HG03060 (cell line): ENCODE measurements around the gene SGCD.

Experiments used
- ATAC-seq: cut with Tn5 transposase; IDR thresholded peaks from one replicate; pipeline ENCODE4 v1.9.1; 2021; ENCODE audit warnings: low read depth, moderate number of reproducible peaks; ENCODE audit not compliant: unreplicated experiment

The SGCD gene

GRCh38 chr5:156680831-156681230 lies 353.9 kb downstream of the SGCD start:
- ATAC-seq, result no peak

- ATAC-seq, result no peak
Measured at GRCh38 chr5:156681265-156681664, 354.3 kb downstream of the SGCD start.

DNA sequence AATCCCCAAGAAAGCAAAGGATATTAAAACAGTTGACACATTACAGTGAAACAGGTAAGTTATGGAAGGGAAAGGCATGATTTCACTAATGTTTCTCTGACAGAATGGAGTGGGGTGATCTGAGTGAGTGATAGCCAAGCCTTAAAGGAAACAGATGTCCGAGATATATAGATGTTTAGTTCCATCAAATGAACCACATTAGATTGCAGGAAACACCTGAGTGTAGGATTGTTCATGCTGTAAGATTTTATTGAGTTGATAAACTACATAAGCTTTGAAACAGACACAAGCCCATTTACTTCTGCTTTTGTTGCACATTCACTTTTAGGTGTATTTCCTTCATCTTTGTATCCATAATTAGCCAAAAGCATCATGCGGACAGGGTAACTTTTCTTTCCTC lies 356.0 kb downstream of the SGCD start:
- ATAC-seq, result no peak

GRCh38 chr5:156683509-156683908 lies 356.5 kb downstream of the SGCD start:
- no peak for ATAC-seq

DNA sequence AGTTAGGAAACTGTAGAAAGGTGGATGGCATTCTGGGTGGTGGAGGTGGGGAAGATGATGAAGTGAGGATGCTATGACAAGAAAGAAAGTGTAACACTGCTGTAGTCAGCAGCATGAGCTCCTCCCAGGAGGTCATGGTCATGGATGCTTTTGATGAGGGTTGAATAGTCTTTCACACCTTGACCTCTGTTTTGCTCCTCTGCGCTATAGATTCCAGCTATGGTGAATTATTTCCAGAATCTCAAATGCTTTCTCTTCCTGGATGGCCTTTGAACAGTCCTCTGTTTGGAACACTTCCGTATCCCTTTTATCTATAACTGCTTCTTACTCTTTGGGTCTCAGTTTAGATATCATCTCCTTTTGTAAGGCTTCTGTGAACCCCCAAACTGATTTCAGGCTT lies 357.3 kb downstream of the SGCD start:
- no peak for ATAC-seq

DNA sequence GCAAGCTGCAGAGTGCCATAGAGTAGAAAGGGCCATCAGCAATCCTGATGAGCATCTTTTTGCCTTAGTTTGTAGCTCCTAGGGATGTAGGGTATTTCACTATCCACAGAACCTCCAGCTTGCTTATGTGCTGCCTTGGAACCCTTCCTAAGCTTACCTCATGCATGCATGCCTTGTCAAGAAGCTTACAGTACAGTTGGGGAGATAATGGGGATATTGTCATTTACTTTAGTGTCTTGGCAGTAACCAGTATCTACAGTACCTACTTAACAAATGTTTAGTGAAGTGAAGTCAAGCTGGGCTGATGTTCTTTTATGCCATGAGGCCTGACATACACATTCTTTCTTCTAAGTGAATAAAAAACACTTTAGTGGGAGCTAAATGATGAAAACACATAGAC lies 358.5 kb downstream of the SGCD start:
- ATAC-seq, result no peak

DNA sequence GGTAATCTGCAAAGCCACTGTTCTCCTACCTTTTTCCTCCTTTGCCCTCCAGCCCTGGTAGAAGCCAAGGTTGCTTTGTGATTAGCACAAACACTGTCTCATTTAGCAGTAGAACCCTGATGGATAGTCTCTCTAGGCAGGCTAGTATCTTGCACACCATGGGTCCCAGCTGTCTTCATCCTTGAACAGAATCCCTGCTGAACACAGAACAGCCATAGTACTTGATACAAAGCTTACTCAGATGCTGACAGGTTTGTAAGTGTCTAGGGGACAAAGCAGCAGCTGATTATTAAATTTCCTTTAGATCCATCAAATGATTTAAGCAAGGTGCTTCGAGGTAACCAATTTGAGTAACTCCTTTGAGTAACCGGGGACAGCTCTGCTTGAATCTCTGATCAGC lies 359.4 kb downstream of the SGCD start:
- no peak for ATAC-seq

DNA sequence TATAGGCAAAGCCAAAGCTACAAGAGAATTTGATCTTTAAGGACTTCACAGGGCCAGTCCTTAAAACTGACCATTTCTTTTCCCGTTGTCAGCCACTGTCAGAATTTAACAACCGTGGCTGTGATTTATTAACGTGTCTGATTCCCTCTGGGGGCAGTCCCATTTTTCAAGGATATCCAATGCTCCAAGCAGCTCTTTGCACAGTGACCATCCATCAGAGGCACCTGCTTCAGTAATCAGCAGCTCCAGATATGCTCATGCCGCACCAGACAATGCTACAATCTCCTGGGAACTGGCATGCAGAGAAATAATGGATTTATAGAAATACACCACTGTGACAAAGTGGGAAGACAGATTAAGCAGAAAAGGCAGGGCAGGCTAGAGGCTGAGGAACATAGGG lies 359.8 kb downstream of the SGCD start:
- no peak for ATAC-seq

DNA sequence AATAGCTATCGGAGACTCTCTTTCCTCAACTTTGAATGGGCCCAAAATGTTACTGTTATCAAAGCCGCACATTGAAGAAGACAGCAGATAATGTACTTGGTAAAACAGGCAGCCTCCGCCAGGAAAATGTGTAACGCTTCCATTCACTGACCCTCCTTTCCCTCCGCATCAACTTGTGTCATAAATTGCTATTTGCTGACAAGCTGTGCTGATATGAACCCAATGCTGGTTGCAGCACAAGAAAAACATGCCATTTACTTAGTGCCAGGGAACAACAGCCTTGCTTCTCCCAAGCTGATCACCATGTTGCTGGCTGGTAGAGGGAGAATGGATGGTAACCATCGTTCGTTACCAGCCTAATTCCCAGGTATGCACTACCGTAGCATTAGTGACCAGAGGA lies 360.6 kb downstream of the SGCD start:
- ATAC-seq, result no peak

GRCh38 chr5:156691572-156691971 lies 364.6 kb downstream of the SGCD start:
- no peak for ATAC-seq

DNA sequence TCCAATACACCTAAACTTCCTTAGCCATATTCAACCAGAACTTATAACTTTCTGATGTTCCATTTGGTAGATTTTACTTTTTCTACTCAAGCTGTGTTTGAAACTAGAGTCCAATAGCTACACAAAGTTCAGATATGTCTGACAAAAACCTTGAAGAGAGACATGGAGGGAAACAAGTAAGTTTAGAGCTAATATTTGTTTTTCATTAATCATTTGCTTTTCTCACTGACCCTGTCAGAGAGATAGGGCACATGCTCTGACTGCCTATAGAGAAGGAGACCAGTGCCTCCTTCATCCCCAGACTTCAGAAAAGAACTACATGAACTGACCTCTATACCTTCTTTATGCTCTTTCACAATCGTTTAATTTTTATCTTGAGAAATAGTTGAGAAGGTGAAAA lies 366.1 kb downstream of the SGCD start:
- ATAC-seq, result no peak

DNA sequence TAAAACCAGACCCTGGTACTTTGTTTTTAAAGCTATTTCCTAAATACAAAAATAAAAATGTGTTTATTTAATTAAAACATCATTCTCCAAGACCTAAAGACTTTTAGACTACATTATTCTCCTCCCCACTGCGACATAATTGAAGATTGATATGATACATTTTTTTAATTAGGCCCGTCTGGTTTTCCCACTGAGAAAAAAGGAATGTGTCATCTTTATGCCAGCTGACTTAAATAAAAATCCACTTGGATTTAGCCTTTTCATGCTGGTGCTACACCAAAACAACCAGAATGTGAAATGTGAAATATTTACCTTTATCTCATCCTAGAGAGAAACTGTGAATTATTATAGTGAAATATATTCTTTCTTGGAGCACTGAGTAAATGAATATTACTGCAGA lies 367.6 kb downstream of the SGCD start:
- no peak for ATAC-seq

GRCh38 chr5:156695774-156696173 lies 368.8 kb downstream of the SGCD start:
- ATAC-seq, result no peak

DNA sequence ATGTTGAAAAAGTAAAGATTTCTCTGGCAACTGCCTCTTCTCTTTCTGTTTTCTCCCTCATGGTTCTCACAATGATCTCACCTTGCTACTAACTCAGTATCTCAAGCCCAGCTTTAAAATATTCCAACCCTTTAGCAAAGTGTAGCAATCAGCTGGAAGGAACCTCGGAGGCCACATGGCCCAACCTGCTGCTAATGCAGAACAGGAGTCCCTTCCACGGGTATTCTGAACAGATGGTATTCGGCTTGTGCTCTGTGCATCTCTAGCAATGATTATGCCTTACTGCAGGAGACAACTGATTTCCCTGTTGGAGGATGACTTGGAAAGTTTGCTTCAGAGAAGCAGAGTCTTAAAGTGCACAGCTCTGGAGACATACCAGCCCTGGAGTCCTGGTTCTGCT lies 371.4 kb downstream of the SGCD start:
- no peak for ATAC-seq

- ATAC-seq, result no peak
Measured at GRCh38 chr5:156699147-156699546, 372.2 kb downstream of the SGCD start.

GRCh38 chr5:156704139-156704538 lies 377.2 kb downstream of the SGCD start:
- no peak for ATAC-seq

- ATAC-seq, result no peak
Measured at GRCh38 chr5:156706631-156707030, 379.7 kb downstream of the SGCD start.

GRCh38 chr5:156707750-156708149 lies 380.8 kb downstream of the SGCD start:
- ATAC-seq, result no peak

GRCh38 chr5:156715287-156715686 lies 388.3 kb downstream of the SGCD start:
- ATAC-seq, result no peak

GRCh38 chr5:156716591-156717380 lies 389.8 kb downstream of the SGCD start:
- ATAC-seq, result no peak

DNA sequence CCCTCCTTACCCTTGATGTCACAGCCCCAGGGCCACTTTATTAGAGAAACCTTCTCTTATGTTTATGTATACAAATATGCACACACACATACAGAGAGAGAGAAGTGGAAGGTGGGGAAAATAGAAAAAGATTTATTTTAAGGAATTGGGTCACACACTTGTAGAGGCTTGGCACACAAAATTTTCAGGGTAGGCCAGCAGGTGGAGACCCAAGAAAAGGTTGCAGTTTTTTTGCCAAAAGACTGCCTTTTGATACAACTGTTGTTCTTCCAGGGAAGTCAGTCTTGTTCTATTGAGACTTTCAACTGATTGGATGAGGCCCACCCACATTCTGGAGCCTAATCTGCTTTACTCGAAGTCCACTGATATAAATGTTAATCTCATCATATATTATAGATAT lies 392.0 kb downstream of the SGCD start:
- ATAC-seq, result no peak

DNA sequence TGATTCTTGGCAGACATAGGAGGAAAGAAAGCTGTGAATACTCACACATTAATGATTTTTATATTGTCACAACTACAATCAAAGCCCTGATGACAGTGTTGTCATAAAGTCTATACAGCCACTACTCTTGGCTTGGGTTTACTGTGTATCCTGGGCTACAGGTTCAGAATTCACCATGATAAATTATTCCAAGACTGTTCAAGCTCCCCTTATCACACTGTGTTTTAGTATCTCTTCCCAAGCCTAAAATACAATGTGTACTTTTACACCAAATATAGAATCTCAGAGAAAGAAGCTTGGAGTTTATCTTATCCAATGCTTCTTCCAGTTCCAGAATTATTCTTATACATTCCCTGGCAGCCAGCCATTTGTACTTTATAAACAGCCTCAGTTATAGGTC lies 395.4 kb downstream of the SGCD start:
- ATAC-seq, result no peak

DNA sequence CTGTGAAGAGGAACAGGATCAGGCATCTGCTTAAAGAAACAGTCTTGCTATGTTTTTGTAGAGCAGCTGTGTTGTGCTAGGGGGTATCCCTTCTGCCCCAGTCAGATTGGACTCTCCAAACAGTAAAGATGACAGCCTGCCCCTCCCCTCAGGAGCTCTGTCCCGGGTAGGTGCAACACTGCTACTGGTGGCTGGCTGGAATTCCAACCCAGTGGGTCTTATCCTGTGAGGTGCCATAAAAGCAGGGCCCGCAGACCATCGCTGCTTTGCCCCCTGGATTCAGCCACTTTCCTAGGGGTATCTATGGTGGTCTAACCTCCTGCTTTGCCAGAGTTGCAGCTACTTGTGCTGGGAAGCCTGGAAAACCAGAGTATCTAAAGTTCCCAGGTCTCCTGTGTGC lies 408.5 kb downstream of the SGCD start:
- ATAC-seq, result no peak
